Pancreas (tissue), 10 donors: ENCODE measurements around the gene FEZF1. TPM values are rescaled to one million over a fixed set of nuclear protein-coding genes. Genes with fewer than 3 reads are reported as not detected.

Experiments used
- ATAC-seq, 4 donors: fragments of 200-7000 bp; cut with Tn5 transposase; one replicate each; pipeline versions ENCODE4 v1.8.0 to v1.9.1; 2020; ENCODE audit warnings: mild to moderate bottlenecking in 4 of 4, moderate library complexity in 4 of 4
- DNase-seq, 6 donors: peaks; one replicate each; pipeline ENCODE4 v3.0.0-alpha.2; 2020
- FAIRE-seq: peaks from 2 replicates; lab custom pipeline; 2012; peaks lifted over from hg19 to GRCh38; lab: Jason Lieb, UNC
- H3K27ac ChIP-seq, 4 donors: fragments of 200-600 bp; sonication (generic); 1 replicate in 3 of 4; 2 replicates in 1 of 4; pipeline versions ENCODE4 v1.5.0 to v1.8.0; 2020
- H3K27me3 ChIP-seq, 4 donors: fragments of 200-600 bp; one replicate each; pipeline ENCODE4 v1.8.0; 2021
- H3K36me3 ChIP-seq, 3 donors: fragments of 200-600 bp; sonication (generic) in 1 of 3; one replicate each; pipeline versions ENCODE4 v1.5.0 to v1.8.0; 2020 to 2021
- H3K4me1 ChIP-seq, 3 donors: fragments of 200-600 bp; one replicate each; pipeline ENCODE4 v1.8.0; 2021
- H3K4me3 ChIP-seq, 4 donors: fragments of 200-600 bp; sonication (generic) in 2 of 4; one replicate each; pipeline versions ENCODE4 v1.5.0 to v1.8.0; 2020 to 2021
- H3K9me3 ChIP-seq, 4 donors: fragments of 200-600 bp; one replicate each; pipeline ENCODE4 v1.8.0; 2021
- WGBS, 2 donors: extraction: QIAGEN DNeasy Blood & Tissue Kit; methylation state at CpG; one replicate each; pipeline ENCODE4 v1.1.7; 2013; 5-methylcytosine and 5-hydroxymethylcytosine counted together
- intact Hi-C, 3 donors: fragments of 100-400 bp; cut with DNase I; formaldehyde crosslinking; loops; one replicate each; pipeline versions ENCODE4 v1.11.1 to v1.14.2; 2022
- polyA plus RNA-seq, 2 donors: library from polyadenylated mRNA; stranded (reverse); fragments of 200-250 nt; gene quantifications; one replicate each; pipeline ENCODE4 v1.2.3, GENCODE V29; 2013
- total RNA-seq, 6 donors: library from RNA; stranded (reverse); fragmentation: NEBNext Ultra II Directional in 4 of 6; extraction: Animal tissue kit (Norgen Biotek cat#: 25700) in 4 of 6; gene quantifications; one replicate each; pipeline versions ENCODE4 v1.2.1 to v1.2.4, GENCODE V29; 2021 to 2023
- TF ChIP-seq, protein P1 (sequence below), 4 donors: fragments of 200-600 bp; sonication (generic) in 3 of 4; IDR thresholded peaks; one replicate each; pipeline versions ENCODE4 v1.5.0 to v1.8.0; 2021; ENCODE audit warnings: antibody characterized with exemption in 4 of 4
- donor health status: healthy with polysubstance abuse.
- donor health status: DM: no; HTN: no; CAD: no; lungs with moderate emphysema.
- donor health status: DM: no; HTN: no; CAD: no.
- donor health status: control.
- donor health status: control.
- donor health status: Bipolar disorder and iron deficiency.
- donor health status: DM: yes; HTN: yes; CAD: no.
- donor health status: DM: no; HTN: no; CAD: no.
- donor health status: DM: no; HTN: no; CAD: no.
- donor health status: DM: yes; HTN: yes; CAD: no.

FEZF1 gene
- total and polyA plus RNA-seq, 8 donors, result not detected

- H3K36me3 ChIP-seq, result no peaks in the 10 kb centered on the region
- no peaks in the 10 kb centered on the region for H3K27me3 ChIP-seq
- no peaks in the 10 kb centered on the region for H3K9me3 ChIP-seq
- intact Hi-C loops, result no loop called here
- DNase-seq, result no peak
- TF ChIP-seq, protein P1, sequence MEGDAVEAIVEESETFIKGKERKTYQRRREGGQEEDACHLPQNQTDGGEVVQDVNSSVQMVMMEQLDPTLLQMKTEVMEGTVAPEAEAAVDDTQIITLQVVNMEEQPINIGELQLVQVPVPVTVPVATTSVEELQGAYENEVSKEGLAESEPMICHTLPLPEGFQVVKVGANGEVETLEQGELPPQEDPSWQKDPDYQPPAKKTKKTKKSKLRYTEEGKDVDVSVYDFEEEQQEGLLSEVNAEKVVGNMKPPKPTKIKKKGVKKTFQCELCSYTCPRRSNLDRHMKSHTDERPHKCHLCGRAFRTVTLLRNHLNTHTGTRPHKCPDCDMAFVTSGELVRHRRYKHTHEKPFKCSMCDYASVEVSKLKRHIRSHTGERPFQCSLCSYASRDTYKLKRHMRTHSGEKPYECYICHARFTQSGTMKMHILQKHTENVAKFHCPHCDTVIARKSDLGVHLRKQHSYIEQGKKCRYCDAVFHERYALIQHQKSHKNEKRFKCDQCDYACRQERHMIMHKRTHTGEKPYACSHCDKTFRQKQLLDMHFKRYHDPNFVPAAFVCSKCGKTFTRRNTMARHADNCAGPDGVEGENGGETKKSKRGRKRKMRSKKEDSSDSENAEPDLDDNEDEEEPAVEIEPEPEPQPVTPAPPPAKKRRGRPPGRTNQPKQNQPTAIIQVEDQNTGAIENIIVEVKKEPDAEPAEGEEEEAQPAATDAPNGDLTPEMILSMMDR (IDR thresholded peaks at IDR 0.05), result no peak
- no peak for FAIRE-seq
- ATAC-seq, result no peak
- WGBS, 2 donors, result 94 to 96% methylated on average over 7 of the region's 7 CpGs
- no peaks in the 10 kb centered on the region for H3K4me1 ChIP-seq
- H3K4me3 ChIP-seq, result no peak overlapping the region
- no peak overlapping the region for H3K27ac ChIP-seq
Measured at GRCh38 chr7:122343601-122344302, 39.2 kb upstream of the FEZF1 start.

GRCh38 chr7:122340427-122340826 is 35.9 kb upstream of the FEZF1 start:
- intact Hi-C loops, result no loop called here
- no peak for ATAC-seq
- no peak for DNase-seq
- no peaks in the 10 kb centered on the region for H3K27me3 ChIP-seq
- 93 to 100% methylated on average over 1 of the region's 1 CpG for WGBS, 2 donors
- no peak overlapping the region for H3K4me3 ChIP-seq
- no peaks in the 10 kb centered on the region for H3K36me3 ChIP-seq
- no peaks in the 10 kb centered on the region for H3K9me3 ChIP-seq
- no peak for FAIRE-seq
- no peaks in the 10 kb centered on the region for H3K4me1 ChIP-seq
- H3K27ac ChIP-seq, result no peak overlapping the region
- TF ChIP-seq, protein P1 (IDR thresholded peaks at IDR 0.05), result no peak

GRCh38 chr7:122339145-122339904 is 34.8 kb upstream of the FEZF1 start:
- WGBS, 2 donors, result 90 to 93% methylated on average over 6 of the region's 6 CpGs
- Histone ChIP-seq H3K4me1 (no peaks in the 10 kb centered on the region), H3K27me3 (no peaks in the 10 kb centered on the region), H3K9me3 (no peaks in the 10 kb centered on the region), H3K27ac (no peak overlapping the region), H3K36me3 (no peaks in the 10 kb centered on the region), H3K4me3 (no peak overlapping the region)
- DNase-seq (no peak), FAIRE-seq (no peak), ATAC-seq (no peak)
- intact Hi-C loops, result no loop called here
- TF ChIP-seq, protein P1 (IDR thresholded peaks at IDR 0.05), result no peak

- Histone ChIP-seq H3K4me3 (no peak overlapping the region), H3K4me1 (no peaks in the 10 kb centered on the region), H3K9me3 (no peaks in the 10 kb centered on the region), H3K36me3 (no peaks in the 10 kb centered on the region), H3K27ac (no peak overlapping the region), H3K27me3 (no peaks in the 10 kb centered on the region)
- 75 to 83% methylated on average over 2 of the region's 2 CpGs for WGBS, 2 donors
- FAIRE-seq, result no peak
- ATAC-seq, result no peak
- TF ChIP-seq, protein P1 (IDR thresholded peaks at IDR 0.05), result no peak
- no peak for DNase-seq
- intact Hi-C loops, result no loop called here
Measured at GRCh38 chr7:122337011-122337410, 32.5 kb upstream of the FEZF1 start.
